Cortex of kidney (tissue), 1 donor: ENCODE results near the gene ATP6V1F.

Experiments used
- DNase-seq: peaks from one replicate; lab custom pipeline; 2025; lab: John Stamatoyannopoulos, UW

The ATP6V1F gene

GRCh38 chr7:128848289-128849155 lies 14.1 kb upstream of the ATP6V1F start:
- no peak for DNase-seq

GRCh38 chr7:128849156-128849515 lies 13.5 kb upstream of the ATP6V1F start:
- DNase-seq = no peak

- no peak for DNase-seq
These were observed 12.7 kb upstream of the ATP6V1F start for GRCh38 chr7:128849804-128850490.

GRCh38 chr7:128852537-128853254 lies 10.0 kb upstream of the ATP6V1F start:
- no peak for DNase-seq

- no peak for DNase-seq
These were observed 8.9 kb upstream of the ATP6V1F start for GRCh38 chr7:128853799-128854198.

GRCh38 chr7:128854396-128854795 lies 8.3 kb upstream of the ATP6V1F start:
- DNase-seq = no peak

- DNase-seq = no peak
These were observed 7.1 kb upstream of the ATP6V1F start for GRCh38 chr7:128855559-128855958.

GRCh38 chr7:128856001-128856718 lies 6.5 kb upstream of the ATP6V1F start:
- DNase-seq = no peak

- no peak for DNase-seq
These were observed 4.0 kb upstream of the ATP6V1F start for GRCh38 chr7:128858380-128859231.

GRCh38 chr7:128859232-128860157 lies 3.2 kb upstream of the ATP6V1F start:
- no peak for DNase-seq

- no peak for DNase-seq
These were observed 2.2 kb upstream of the ATP6V1F start for GRCh38 chr7:128860158-128861073.

- no peak for DNase-seq
These were observed 592 bp upstream of the ATP6V1F start for GRCh38 chr7:128861957-128862570.

- DNase-seq = no peak
These were observed 855 bp downstream of the ATP6V1F start for GRCh38 chr7:128863433-128863989.

GRCh38 chr7:128865303-128865702 lies 2.6 kb downstream of the ATP6V1F start:
- DNase-seq = no peak

GRCh38 chr7:128865996-128866877 lies 3.6 kb downstream of the ATP6V1F start:
- no peak for DNase-seq

- DNase-seq = no peak
These were observed 4.6 kb downstream of the ATP6V1F start for GRCh38 chr7:128867241-128867640.
